Measurements from ENCODE around the gene ZNF879. TPM values are rescaled to one million over a fixed set of nuclear protein-coding genes. Genes with fewer than 3 reads are reported as not detected.
A peak's percentile ranks its signal among the peaks of the same experiment; 100 is the strongest.

The ZNF879 gene
- total and polyA plus RNA-seq, 12 donors = 0.24 to 5.2 (median 3.1) TPM

DNA sequence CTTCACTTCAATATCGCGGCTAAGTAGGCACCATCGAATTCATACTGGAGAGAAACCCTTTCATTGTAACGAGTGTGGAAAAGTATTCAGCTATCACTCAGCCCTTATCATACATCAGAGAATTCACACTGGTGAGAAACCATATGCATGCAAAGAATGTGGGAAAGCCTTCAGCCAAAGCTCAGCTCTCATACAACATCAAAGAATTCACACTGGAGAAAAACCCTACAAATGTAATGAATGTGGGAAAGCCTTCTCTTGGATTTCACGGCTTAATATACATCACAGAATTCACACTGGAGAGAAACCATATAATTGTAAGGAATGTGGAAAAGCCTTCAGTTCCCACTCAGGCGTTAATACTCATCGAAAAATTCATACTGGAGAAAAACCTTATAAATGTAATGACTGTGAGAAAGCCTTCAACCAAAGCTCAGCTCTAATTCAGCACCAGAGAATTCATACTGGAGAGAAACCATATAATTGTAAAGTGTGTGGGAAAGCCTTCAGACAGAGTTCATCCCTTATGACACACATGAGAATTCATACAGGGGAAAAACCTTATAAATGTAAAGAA is 9.5 kb downstream of the ZNF879 start:
- H3K36me3 ChIP-seq (replicated peaks in 1 of 2) = peaks cover 0 to 28% of the 10 kb centered on the region in 2 donors
- no peak for TF ChIP-seq POLR2A (IDR thresholded peaks at IDR 0.05)
- peaks cover 24 to 93% (median 42%) of the 10 kb centered on the region in 3 donors for H3K9me3 ChIP-seq (replicated peaks in 1 of 3)
- intact Hi-C loops (cut with DNase I) = loop anchor here in 1 of 2 donors (10.0 kb wide), 1 partner anchor 148 kb away; no protein-coding TSS in a partner anchor
- no peaks in the 10 kb centered on the region for H3K27me3 ChIP-seq
- no peaks in the 10 kb centered on the region for H3K4me1 ChIP-seq (replicated peaks in 1 of 2)
- H3K27ac ChIP-seq = no peak overlapping the region
- DNase-seq = no peak
- peak overlapping the region in 1 of 4 donors; percentile 13 for H3K4me3 ChIP-seq
- 93 to 99% (median 98%) methylated on average over 7 of the region's 7 CpGs for WGBS, 4 donors

DNA sequence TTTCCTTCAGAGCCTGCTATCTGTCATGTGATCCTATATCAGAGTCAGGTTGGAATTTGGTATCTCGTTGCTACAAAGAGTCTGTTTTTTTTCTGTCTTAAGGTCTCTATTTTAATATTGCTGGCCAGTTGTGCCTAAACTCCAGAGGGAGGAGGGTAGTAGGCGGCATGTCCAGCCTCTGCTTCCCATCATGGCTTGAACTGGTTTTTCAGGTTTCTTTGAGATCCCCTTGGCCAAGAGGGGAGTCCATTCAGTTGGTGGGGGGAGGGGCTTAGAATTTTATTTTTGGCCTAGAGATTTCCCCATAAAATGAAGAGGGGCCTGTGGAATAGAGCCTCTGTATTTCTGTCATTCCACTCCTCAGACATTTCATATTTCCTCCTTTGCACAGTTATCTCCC is 21.2 kb downstream of the ZNF879 start:
- peaks cover 0 to 10% (median 0%) of the 10 kb centered on the region in 3 donors for H3K9me3 ChIP-seq (replicated peaks in 1 of 3)

DNA sequence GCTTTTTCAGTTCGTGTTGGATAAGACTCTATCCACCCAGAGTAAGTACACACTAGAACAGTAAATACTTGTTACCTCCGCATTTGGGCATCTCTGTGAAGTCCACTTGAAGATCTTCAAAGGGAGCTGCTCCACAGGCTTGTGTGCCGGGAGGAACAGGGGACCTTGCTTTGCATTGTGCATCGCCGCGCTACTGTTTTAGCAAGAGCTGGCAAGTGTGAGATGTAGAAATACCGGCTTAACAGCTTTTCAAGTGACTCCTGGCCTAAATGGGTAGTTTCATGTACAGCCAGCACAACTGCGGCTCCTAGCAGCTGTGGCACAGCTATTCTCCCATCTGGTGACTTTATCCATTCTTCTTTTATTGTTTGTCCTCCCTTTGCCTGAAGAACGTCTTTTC is 28.2 kb downstream of the ZNF879 start:
- intact Hi-C loops (cut with DNase I) = no loop called here
- 78 to 90% (median 82%) methylated on average over 8 to 9 of the region's 9 CpGs for WGBS, 4 donors
- no peaks in the 10 kb centered on the region for H3K36me3 ChIP-seq (replicated peaks in 1 of 2)
- H3K27me3 ChIP-seq = no peaks in the 10 kb centered on the region
- no peak overlapping the region for H3K27ac ChIP-seq
- no peak for DNase-seq
- H3K4me3 ChIP-seq = no peak overlapping the region
- TF ChIP-seq, protein P1, sequence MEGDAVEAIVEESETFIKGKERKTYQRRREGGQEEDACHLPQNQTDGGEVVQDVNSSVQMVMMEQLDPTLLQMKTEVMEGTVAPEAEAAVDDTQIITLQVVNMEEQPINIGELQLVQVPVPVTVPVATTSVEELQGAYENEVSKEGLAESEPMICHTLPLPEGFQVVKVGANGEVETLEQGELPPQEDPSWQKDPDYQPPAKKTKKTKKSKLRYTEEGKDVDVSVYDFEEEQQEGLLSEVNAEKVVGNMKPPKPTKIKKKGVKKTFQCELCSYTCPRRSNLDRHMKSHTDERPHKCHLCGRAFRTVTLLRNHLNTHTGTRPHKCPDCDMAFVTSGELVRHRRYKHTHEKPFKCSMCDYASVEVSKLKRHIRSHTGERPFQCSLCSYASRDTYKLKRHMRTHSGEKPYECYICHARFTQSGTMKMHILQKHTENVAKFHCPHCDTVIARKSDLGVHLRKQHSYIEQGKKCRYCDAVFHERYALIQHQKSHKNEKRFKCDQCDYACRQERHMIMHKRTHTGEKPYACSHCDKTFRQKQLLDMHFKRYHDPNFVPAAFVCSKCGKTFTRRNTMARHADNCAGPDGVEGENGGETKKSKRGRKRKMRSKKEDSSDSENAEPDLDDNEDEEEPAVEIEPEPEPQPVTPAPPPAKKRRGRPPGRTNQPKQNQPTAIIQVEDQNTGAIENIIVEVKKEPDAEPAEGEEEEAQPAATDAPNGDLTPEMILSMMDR (IDR thresholded peaks at IDR 0.05) = no peak
- TF ChIP-seq POLR2A (IDR thresholded peaks at IDR 0.05) = no peak
- no peaks in the 10 kb centered on the region for H3K9me3 ChIP-seq (replicated peaks in 1 of 3)
- no peaks in the 10 kb centered on the region for H3K4me1 ChIP-seq (replicated peaks in 1 of 2)

More for the DNA sequence above, 21.2 kb downstream of the ZNF879 start:
- Histone ChIP-seq H3K27me3 (no peaks in the 10 kb centered on the region), H3K36me3 (replicated peaks in 1 of 2) (no peaks in the 10 kb centered on the region), H3K4me3 (no peak overlapping the region), H3K4me1 (replicated peaks in 1 of 2) (no peaks in the 10 kb centered on the region), H3K27ac (no peak overlapping the region)
- WGBS, 4 donors = 60 to 87% (median 74%) methylated on average over 2 of the region's 2 CpGs
- intact Hi-C loops (cut with DNase I) = no loop called here
- DNase-seq = no peak
- TF ChIP-seq POLR2A (IDR thresholded peaks at IDR 0.05) = no peak
- TF ChIP-seq, protein P1 (IDR thresholded peaks at IDR 0.05) = no peak

- no peak for TF ChIP-seq POLR2A (IDR thresholded peaks at IDR 0.05)
- TF ChIP-seq, protein P1 (IDR thresholded peaks at IDR 0.05) = no peak
- intact Hi-C loops (cut with DNase I) = no loop called here
- no peaks in the 10 kb centered on the region for H3K9me3 ChIP-seq (replicated peaks in 1 of 3)
- no peaks in the 10 kb centered on the region for H3K4me1 ChIP-seq (replicated peaks in 1 of 2)
- no peak for DNase-seq
- no peak overlapping the region for H3K4me3 ChIP-seq
- WGBS, 4 donors = 82 to 86% (median 84%) methylated on average over 15 of the region's 15 CpGs
- no peaks in the 10 kb centered on the region for H3K36me3 ChIP-seq (replicated peaks in 1 of 2)
- no peaks in the 10 kb centered on the region for H3K27me3 ChIP-seq
- no peak overlapping the region for H3K27ac ChIP-seq
Observed at GRCh38 chr5:179054036-179054785, 30.6 kb downstream of the ZNF879 start.
